Testis (tissue), 2 donors: ENCODE data around the gene ZIC5.

Source experiments
- POLR2A ChIP-seq: fragments of 450-650 bp; IDR thresholded peaks from one replicate; pipeline ENCODE4 v1.6.1; 2017; ENCODE audit warnings: antibody characterized with exemption, mild to moderate bottlenecking, moderate library complexity
- TF ChIP-seq, protein P1 (sequence below), 3 experiments: fragments of 450-650 bp in 2 of 3; fragments of 200-600 bp in 1 of 3; sonication (generic) in 1 of 3; IDR thresholded peaks; one replicate each; pipeline ENCODE4 v1.5.1; 2016 to 2019; ENCODE audit warnings: antibody characterized with exemption in 3 of 3, mild to moderate bottlenecking in 2 of 3, moderate library complexity in 1 of 3

GRCh38 chr13:99987154-99988019 lies 15.8 kb upstream of the ZIC5 start:
- TF ChIP-seq, protein P1, sequence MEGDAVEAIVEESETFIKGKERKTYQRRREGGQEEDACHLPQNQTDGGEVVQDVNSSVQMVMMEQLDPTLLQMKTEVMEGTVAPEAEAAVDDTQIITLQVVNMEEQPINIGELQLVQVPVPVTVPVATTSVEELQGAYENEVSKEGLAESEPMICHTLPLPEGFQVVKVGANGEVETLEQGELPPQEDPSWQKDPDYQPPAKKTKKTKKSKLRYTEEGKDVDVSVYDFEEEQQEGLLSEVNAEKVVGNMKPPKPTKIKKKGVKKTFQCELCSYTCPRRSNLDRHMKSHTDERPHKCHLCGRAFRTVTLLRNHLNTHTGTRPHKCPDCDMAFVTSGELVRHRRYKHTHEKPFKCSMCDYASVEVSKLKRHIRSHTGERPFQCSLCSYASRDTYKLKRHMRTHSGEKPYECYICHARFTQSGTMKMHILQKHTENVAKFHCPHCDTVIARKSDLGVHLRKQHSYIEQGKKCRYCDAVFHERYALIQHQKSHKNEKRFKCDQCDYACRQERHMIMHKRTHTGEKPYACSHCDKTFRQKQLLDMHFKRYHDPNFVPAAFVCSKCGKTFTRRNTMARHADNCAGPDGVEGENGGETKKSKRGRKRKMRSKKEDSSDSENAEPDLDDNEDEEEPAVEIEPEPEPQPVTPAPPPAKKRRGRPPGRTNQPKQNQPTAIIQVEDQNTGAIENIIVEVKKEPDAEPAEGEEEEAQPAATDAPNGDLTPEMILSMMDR (IDR thresholded peaks at IDR 0.05), result no peak
- no peak for TF ChIP-seq POLR2A
